Caco-2 (cell line): ENCODE results near the gene TXNL4B. TPM values are rescaled to one million over a fixed set of nuclear protein-coding genes. Genes with fewer than 3 reads are reported as not detected.

Experiments
- BruUV-seq: library from RNA; stranded (reverse); fragments of 400-500 nt; replicated peaks from 2 replicates; lab custom pipeline; 2021; lab: Mats Ljungman, UMichigan
- CTCF ChIA-PET: fragments of 300-600 bp; sonication (Branson Sonifier 250); formaldehyde crosslinking; loops from one replicate; lab custom pipeline; 2022; ENCODE audit warnings: antibody characterized with exemption; lab: Charles Lee
- POLR2A ChIA-PET: fragments of 300-600 bp; sonication (Branson Sonifier 250); formaldehyde crosslinking; loops from one replicate; lab custom pipeline; 2022; ENCODE audit warnings: antibody characterized with exemption; lab: Charles Lee
- DNase-seq, 2 experiments: peaks; one replicate each; pipeline versions ENCODE4 v3.0.0 to v3.0.0-alpha.2; 2020 to 2022
- H3K27me3 ChIP-seq: replicated peaks from 2 replicates; pipeline ENCODE4 v1.6.0; 2011; ENCODE audit warnings: low read length; ENCODE audit not compliant: control insufficient read depth, insufficient read depth
- H3K36me3 ChIP-seq: 2 replicates; pipeline ENCODE4 v1.5.1; 2011; ENCODE audit warnings: low read length; ENCODE audit not compliant: control insufficient read depth, insufficient read depth
- H3K4me1 ChIP-seq: fragments of 250-450 bp; sonication (Bioruptor Pico); 2 replicates; pipeline ENCODE4 v1.5.1; 2020; ENCODE audit warnings: mild to moderate bottlenecking
- H3K4me3 ChIP-seq: 2 replicates; pipeline ENCODE4 v1.5.1; 2011; ENCODE audit warnings: low read depth, mild to moderate bottlenecking, control low read depth, low read length
- H3K9me3 ChIP-seq: fragments of 250-450 bp; sonication (Bioruptor Pico); 2 replicates; pipeline ENCODE4 v1.5.1; 2020; ENCODE audit warnings: mild to moderate bottlenecking, moderate library complexity
- H3K27ac Mint-ChIP-seq: one replicate; pipeline ENCODE4 v1.8.0; 2022; ENCODE audit warnings: mixed read lengths; ENCODE audit not compliant: unreplicated experiment
- H3K27me3 Mint-ChIP-seq: one replicate; pipeline ENCODE4 v1.8.0; 2022; ENCODE audit warnings: mixed read lengths; ENCODE audit not compliant: insufficient read depth, unreplicated experiment
- H3K36me3 Mint-ChIP-seq: one replicate; pipeline ENCODE4 v1.8.0; 2022; ENCODE audit warnings: mild to moderate bottlenecking, mixed read lengths; ENCODE audit not compliant: insufficient read depth, unreplicated experiment
- H3K4me1 Mint-ChIP-seq: one replicate; pipeline ENCODE4 v1.8.0; 2022; ENCODE audit warnings: low read depth, mixed read lengths; ENCODE audit not compliant: unreplicated experiment
- H3K4me3 Mint-ChIP-seq: one replicate; pipeline ENCODE4 v1.8.0; 2022; ENCODE audit warnings: mild to moderate bottlenecking, moderate library complexity, mixed read lengths; ENCODE audit not compliant: unreplicated experiment
- H3K9me3 Mint-ChIP-seq: one replicate; pipeline ENCODE4 v1.8.0; 2022; ENCODE audit warnings: mixed read lengths; ENCODE audit not compliant: unreplicated experiment
- CTCF ChIP-seq, 2 experiments: fragments of 200-600 bp in 1 of 2; IDR thresholded peaks; 1 replicate in 1 of 2; 2 replicates in 1 of 2; pipeline versions ENCODE4 v1.5.1 to v1.8.0; 2011 to 2022; ENCODE audit warnings: antibody characterized with exemption in 1 of 2, control low read depth in 1 of 2, inconsistent platforms in 1 of 2, low read depth in 1 of 2, low read length in 1 of 2, mild to moderate bottlenecking in 1 of 2, moderate library complexity in 1 of 2; ENCODE audit not compliant: insufficient read depth in 1 of 2, severe bottlenecking in 1 of 2, unreplicated experiment in 1 of 2
- intact Hi-C: fragments of 100-400 bp; cut with micrococcal nuclease; formaldehyde crosslinking; loops from one replicate; pipeline ENCODE4 v1.10.0; 2022; ENCODE audit not compliant: unreplicated experiment
- total RNA-seq: library from RNA; stranded (reverse); gene quantifications from 2 replicates; pipeline ENCODE4 v1.2.3, GENCODE V29; 2022

The TXNL4B gene
- total RNA-seq, 1 experiment from 2014 or later, result 17.9 TPM

DNA sequence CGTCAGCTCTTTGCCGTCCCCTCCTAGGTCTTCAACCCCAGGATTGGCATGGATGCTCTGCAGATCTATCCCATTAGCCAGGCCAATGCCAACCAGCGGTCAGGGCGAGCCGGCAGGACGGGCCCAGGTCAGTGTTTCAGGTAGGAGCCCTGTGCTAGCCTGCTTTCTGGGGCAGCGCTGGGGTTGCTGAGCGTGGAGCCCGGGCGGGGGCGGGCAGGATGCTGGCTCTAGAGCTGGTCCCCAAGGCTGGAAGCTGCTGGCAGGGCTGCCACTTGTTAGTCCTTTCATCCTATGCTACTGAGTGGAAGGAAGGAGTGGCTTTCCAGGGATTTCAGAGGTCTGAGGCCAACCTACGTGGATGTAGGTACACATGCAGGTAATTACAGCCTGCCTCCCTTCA is 12.6 kb upstream of the TXNL4B start:
- Histone ChIP-seq H3K4me1 (no peaks in the 10 kb centered on the region), H3K27me3 (no peaks in the 10 kb centered on the region), H3K36me3 (peaks cover 17% of the 10 kb centered on the region), H3K9me3 (no peaks in the 10 kb centered on the region), H3K4me3 (no peak overlapping the region)
- peaks cover 77% of the 10 kb centered on the region for H3K36me3 Mint-ChIP-seq
- ChIA-PET CTCF (no interaction called here), POLR2A (no interaction called here)
- DNase-seq, result no peak
- intact Hi-C loops, result no loop called here
- no TSS peak for BruUV-seq
- H3K27me3 Mint-ChIP-seq, result no peaks in the 10 kb centered on the region
- H3K9me3 Mint-ChIP-seq, result no peaks in the 10 kb centered on the region
- no peak overlapping the region for H3K4me3 Mint-ChIP-seq
- no peak overlapping the region for H3K27ac Mint-ChIP-seq
- no peak for TF ChIP-seq CTCF (IDR thresholded peaks at IDR 0.05; ENCODE audit: insufficient read depth in 1 of 2, low read depth in 1 of 2, low read length in 1 of 2, severe bottlenecking in 1 of 2, unreplicated experiment in 1 of 2)
- no peaks in the 10 kb centered on the region for H3K4me1 Mint-ChIP-seq

GRCh38 chr16:72104905-72105304 is 11.5 kb upstream of the TXNL4B start:
- H3K36me3 Mint-ChIP-seq, result peaks cover 73% of the 10 kb centered on the region
- H3K36me3 ChIP-seq, result peaks cover 19% of the 10 kb centered on the region
- no peak for DNase-seq
- no peak overlapping the region for H3K27ac Mint-ChIP-seq
- no peaks in the 10 kb centered on the region for H3K27me3 ChIP-seq
- no TSS peak for BruUV-seq
- H3K4me1 Mint-ChIP-seq, result no peaks in the 10 kb centered on the region
- H3K4me1 ChIP-seq, result no peaks in the 10 kb centered on the region
- H3K4me3 Mint-ChIP-seq, result no peak overlapping the region
- H3K4me3 ChIP-seq, result no peak overlapping the region
- POLR2A ChIA-PET, result no interaction called here
- no peaks in the 10 kb centered on the region for H3K9me3 Mint-ChIP-seq
- H3K9me3 ChIP-seq, result no peaks in the 10 kb centered on the region
- intact Hi-C loops, result no loop called here
- H3K27me3 Mint-ChIP-seq, result no peaks in the 10 kb centered on the region
- no peak for TF ChIP-seq CTCF (IDR thresholded peaks at IDR 0.05; ENCODE audit: insufficient read depth in 1 of 2, low read depth in 1 of 2, low read length in 1 of 2, severe bottlenecking in 1 of 2, unreplicated experiment in 1 of 2)
- CTCF ChIA-PET, result no interaction called here

DNA sequence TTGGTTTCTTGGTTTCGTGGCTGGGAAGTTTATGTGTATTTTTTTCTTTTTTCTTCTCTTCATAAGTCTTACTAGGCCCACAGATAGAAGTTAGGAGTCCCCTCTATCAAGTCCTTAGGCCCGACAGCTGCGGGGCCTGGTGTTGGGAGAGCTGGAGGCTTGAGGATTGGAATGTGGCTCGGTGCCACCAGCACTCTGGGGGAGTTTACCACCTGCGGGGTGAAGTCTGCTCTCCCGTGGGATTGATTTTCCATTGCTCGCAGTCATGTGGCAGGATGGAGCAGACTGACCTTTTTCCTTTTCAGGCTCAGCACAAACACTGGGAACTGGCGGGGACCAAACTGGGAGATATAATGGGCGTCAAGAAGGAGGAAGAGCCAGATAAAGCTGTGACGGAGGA is 7.8 kb upstream of the TXNL4B start:
- Mint-ChIP-seq H3K36me3 (peaks cover 71% of the 10 kb centered on the region), H3K27ac (no peak overlapping the region), H3K27me3 (no peaks in the 10 kb centered on the region), H3K4me3 (no peak overlapping the region), H3K4me1 (no peaks in the 10 kb centered on the region), H3K9me3 (no peaks in the 10 kb centered on the region)
- Histone ChIP-seq H3K27me3 (no peaks in the 10 kb centered on the region), H3K9me3 (no peaks in the 10 kb centered on the region), H3K36me3 (peaks cover 21% of the 10 kb centered on the region), H3K4me3 (no peak overlapping the region), H3K4me1 (no peaks in the 10 kb centered on the region)
- DNase-seq, result no peak
- ChIA-PET POLR2A (no interaction called here), CTCF (no interaction called here)
- BruUV-seq, result no TSS peak
- intact Hi-C loops, result no loop called here
- no peak for TF ChIP-seq CTCF (IDR thresholded peaks at IDR 0.05; ENCODE audit: insufficient read depth in 1 of 2, low read depth in 1 of 2, low read length in 1 of 2, severe bottlenecking in 1 of 2, unreplicated experiment in 1 of 2)
